Globus pallidus (tissue), 1 donor: ENCODE measurements around the gene KRTAP24-1.
A peak's percentile ranks its signal among the peaks of the same experiment; 100 is the strongest.

ENCODE experiments used
- DNase-seq: peaks from one replicate; pipeline ENCODE4 v3.0.0-alpha.2; 2015; ENCODE audit warnings: low spot score

Gene KRTAP24-1, protein sequence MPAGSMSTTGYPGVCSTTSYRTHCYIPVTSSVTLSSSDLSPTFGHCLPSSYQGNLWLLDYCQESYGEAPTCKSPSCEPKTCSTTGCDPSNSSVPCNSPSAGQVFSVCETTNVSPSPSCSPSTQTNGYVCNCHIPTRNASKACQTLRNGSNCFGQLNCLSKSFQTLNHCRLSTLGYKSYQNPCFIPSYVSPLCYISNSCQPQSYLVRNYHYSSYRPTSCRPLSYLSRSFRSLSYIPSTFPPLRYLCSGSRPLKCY

DNA sequence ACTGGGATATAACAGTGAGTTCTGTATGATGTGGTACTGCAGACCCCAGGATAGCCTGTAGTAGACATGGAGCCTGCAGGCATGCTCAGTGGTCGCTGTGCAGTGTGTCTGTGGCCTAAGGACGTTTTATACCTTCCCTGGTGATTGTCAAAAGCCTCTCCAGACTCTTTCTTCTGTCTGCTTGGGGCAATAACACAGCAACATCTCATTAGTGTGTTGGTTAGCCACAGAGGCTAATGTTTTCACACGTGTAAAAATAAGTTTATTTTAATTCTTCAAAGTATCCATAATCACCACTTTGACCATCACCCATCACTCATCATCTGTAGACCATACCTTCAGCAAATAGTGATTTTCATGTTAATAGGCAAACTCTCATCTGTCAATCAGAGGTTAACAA is at the start of gene KRTAP24-1:
Gene KRTAP24-1 (minus strand): TSS at position 101 of the 400 bp plus-strand sequence. CDS start 18 bp downstream, at position 83.
- DNase-seq = no peak

DNA sequence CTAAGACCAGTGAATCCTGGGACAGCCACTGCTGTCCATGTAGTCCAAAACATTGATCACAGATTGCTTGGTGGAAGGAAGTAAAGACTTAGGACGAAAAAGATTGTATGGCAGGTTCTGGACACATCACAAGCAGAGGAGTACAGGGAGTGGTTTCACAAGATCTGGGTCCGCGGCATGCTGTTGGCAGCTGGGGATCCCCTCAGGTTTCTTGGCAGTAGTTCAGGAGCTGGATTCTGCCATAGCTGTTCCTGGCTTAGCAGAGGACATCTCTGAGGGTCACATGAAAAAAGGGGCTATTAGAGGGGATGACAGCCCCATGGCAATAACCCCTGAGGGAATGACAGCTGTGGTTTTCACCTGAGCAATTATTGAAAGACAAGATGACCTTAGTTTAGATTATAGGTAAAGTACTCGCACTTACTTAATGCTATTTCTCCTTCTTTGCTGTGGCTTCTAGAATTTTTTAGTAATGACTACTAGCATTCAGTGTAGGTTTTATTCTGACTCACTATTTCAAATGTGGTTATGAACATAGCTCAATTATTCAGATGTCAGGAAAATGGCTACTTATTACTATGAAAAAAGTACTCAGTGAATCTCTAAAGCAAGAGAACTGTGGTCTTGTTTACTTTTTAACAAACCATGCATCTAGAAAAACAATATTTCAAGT is 46.6 kb upstream of the KRTAP24-1 start:
- DNase-seq = no peak

DNA sequence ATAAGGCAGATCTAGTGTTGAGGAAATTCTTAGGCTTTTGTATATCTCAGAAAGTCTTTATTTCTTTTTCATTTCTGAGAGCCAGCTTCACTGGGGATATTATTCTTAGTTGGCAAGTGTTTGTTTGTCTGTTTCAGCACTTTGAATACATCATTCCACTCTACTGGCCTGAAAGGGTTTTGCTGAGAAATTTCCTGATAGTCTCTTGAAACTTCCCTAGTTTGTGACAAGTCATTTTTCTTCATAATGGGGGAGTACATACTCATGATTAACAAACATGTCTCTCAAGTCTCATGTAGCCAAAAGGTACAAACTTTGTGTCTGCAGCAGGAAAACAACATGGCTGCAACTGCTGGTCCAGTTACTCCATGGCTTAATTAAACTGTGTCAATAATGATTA is 43.6 kb upstream of the KRTAP24-1 start:
- DNase-seq = no peak

DNA sequence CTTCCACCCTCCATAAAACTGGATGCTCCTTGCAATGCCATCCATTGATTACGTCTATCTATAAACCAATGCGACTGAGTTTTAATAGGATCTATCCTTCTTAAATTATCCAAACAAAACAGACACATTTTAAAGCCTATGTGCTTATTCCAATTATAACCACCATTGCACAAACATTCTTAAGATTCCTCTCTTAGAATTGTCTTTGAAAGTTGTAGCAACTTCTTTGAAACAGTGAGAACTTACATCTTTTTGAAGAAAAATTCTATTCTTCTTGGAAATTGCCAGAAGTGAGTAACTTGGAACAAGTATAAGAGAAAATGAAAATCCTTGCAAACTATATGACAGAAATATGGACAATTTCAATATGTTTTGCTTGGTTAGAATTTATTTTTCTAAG is 37.5 kb upstream of the KRTAP24-1 start, which contains the start of gene KRTAP26-1:
Gene KRTAP26-1 (minus strand): TSS at position 101 of the 400 bp plus-strand sequence. CDS start 280 bp downstream, outside the sequence.
- DNase-seq = no peak

DNA sequence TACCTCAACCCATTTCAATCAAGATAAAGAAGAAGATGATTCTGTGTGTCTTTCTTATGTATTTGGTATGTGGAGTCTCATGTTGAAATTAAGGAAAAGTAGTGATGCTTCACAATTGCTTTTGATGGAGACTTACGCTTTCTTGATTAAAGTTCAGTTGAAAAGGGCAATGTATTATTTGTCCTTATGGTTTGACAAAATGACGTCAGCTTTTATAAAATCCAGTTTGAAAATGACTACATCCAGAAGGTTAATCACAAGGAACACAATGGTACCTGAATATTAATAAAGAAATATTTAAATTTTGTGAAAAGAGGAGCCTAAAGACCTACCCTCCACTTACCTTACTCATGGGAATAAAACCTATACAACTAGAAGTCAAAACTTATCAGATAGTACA is 33.0 kb upstream of the KRTAP24-1 start:
- no peak for DNase-seq

DNA sequence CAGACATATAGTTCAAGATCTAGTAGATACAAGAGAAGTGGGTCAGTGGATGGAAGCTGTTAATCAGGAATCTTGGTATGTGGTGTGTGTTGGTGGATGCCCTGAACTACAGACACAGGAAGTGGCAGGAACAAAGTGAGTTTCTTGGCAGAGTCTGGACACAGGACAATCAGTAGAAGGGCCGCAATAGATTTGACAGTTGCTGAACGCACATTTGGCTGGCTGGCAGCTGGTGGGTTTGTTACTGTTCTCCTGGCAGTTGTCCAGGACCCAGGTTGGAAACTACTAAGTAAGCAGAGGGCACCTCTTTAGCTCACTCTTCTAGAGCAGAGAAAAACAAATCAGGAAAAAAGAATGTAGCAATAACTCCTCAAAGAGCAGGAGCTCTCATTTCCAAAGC is 24.1 kb upstream of the KRTAP24-1 start:
- DNase-seq = no peak

DNA sequence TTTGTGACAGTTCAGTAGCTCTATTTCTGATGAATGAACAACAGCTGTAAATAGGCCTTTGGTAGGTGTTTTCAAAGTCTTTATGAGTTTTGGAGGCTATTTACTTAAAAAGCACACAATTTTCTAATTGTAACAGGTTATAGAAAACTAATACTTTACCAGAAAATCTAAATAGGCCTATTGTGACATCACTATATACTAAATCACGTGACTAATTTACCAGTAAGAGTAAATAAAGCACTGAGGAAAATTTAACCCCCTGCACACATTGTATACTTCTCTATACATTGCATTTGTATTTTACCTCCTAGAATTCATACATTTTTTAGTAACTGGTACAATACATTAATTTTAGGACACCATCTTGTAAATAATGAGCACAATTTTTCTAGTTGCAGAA is 22.4 kb upstream of the KRTAP24-1 start:
- no peak for DNase-seq

DNA sequence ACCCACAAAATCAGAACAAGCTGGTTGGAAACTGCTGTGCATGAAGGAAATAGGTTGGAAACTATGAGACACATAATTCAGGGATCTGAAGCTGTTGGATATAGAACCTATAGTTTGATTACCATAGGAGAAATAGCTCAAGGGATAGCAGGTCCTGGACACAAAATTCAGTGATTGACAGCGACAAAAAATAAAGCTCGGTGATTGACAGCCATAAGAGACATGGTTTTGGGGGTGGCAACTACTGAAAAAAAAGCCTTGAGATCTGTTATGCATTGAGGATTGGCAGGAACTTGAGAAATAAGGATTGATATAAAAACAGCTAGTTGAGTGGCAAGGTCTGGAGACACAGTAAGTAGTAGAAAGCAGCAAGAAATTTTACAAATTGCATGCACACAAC is 6.5 kb upstream of the KRTAP24-1 start, which contains the start of gene KRTAP25-1:
Gene KRTAP25-1 (minus strand): TSS at position 300 of the 400 bp plus-strand sequence. CDS start 24 bp downstream, at position 276.
- DNase-seq = no peak

DNA sequence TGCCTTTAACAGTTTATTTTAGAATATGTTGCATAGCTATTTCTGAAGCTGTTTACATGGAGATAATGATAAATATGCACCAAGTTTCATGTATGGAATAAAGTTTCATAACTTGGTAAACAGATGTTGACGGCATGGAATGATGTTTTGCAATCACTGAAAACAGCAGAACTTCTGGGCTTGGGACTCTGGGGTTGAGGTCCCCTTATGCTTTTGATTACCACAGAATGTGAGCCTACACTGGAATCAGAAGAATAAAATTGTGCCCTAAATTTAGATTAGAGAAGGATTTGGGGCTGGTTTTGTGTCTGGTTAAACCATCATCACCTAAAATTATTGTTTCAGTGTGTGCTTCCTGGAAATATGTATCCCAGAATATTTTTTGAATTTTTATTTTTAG is 11.1 kb downstream of the KRTAP24-1 start:
- no peak for DNase-seq

DNA sequence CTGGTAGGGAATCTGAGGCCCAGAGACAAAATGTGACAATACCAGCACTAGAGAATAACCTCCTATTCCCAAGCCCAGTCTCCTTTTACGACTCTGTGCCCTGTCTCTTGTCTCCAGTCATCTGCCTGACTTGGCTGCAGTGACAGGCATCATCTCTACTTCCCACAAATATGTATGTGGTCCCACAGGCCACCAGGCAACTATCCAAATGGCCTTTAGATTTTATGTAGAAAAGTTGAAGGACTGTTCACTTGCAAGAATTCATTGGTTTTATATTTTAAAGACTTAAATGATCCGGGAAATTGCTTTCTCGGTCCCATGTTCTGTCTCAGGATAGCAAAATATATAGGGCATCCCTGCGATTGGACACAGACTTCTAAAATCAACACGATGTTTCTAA is 11.6 kb downstream of the KRTAP24-1 start:
- DNase-seq = no peak

DNA sequence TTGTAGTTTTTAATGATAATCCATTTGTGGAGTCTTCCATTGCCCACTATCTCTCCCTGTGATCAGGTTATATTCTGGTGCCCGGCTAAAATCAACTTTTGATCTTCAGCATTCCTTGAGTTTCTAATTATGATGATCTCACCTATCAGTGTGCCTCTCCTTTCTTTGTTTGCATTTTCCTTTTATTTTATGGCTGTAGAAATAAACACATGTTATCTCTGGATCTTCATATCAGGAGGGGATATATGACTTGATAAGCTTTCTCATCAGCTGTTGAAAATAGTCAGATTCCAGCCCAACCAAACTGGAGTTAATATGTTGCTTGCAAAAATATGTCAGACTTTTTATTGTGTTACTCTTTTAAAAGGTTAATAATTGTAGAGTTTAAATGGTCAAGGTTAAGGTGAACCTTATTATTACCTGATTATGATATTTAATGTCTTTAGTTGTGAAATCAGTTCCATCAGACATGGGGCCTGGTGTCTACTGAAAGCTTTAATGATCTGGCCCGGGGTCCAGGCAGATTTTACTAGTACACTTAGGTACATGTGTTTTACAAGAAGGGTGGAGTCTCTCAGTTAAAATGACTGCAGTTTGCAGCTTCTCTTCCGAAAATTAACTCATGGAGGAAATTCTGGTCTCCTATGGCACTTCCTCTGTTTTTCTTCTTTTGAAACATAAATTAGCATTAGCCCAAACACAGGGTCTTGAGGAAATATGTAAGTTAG is 12.8 kb downstream of the KRTAP24-1 start:
- no peak for DNase-seq

DNA sequence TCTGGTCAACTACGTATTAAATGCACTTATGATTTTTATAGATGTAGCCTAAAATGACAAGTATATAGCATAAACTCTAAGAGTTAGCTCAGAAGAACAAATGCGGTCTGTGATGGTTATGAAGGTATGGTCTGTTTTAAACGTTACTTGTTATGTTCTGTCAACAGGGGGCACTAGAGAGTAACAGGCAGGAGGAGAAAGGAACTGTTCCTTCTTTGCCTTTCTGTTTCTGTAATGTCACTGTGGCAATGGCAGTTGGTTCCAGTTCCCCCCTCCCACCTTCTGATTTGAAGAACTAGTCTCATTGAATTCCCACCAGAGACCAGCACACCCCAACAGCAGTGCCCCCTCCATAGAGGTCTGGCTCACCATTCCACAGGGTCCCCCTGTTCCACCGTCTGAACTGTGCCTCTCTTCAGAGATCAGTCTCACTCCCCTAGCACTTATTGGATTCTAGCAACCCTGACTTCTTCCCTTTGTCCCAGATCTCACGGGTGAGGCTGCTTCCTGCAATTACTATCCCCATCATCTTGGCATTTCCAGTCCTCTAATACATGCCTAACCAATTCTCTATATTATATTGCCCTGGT is 14.0 kb downstream of the KRTAP24-1 start:
- peak; percentile 3 for DNase-seq

DNA sequence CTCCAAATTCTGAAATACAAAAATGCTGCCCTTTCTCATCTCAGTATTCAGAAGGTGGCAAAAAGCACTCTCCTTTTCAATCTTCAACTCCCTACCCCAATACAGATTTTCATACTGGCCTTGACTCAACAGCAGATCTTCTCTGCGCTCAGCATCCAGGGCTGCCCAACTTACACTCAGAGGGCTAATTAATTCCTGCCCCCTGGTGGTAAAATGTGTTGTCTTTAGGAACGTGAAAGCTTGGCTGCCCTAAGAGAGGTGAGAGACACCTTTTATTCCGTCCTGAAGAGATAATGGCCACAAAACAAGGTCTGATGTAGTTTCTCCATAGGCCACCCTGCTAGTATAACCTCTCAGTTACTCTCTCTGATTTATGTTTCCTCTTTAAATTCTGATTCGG is 25.0 kb downstream of the KRTAP24-1 start:
- DNase-seq = no peak

DNA sequence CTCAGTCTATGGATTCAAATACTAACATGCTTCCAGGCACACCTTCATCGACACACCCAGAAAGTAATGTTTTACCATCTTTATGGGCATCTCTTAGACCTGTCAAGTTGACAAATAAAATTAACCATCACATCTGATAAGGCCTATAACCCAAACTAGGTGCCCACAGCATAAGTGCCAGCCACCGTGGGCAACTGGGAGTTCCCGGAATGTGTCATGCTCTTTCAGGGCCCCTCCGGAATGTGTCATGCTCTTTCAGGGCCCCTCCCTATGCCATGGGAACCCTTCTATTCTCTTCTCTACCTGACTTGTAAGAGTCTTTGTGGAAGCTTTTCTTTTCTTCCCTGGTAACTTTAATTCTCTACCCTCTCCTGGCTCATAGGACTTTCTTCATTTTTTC is 26.6 kb downstream of the KRTAP24-1 start:
- DNase-seq = no peak

DNA sequence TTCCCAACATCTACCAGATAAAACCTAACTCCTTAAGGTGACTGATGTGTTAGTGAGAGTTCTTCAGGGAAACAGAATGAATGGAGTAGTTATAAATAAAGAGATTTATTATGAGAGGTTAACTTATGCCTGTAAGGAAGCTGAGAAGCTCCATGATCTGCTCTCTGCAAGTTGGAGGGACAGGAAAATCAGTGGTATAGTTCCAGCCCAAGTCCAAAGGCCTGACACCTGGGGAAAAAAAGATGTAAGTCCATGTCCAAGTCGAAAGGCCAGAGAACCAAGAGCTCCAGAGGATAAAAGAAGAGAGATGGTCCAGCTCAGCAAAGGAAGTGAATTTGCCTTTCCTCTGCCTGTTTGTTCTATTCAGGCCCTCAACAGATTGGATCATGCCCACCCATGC is 27.1 kb downstream of the KRTAP24-1 start:
- DNase-seq = no peak

DNA sequence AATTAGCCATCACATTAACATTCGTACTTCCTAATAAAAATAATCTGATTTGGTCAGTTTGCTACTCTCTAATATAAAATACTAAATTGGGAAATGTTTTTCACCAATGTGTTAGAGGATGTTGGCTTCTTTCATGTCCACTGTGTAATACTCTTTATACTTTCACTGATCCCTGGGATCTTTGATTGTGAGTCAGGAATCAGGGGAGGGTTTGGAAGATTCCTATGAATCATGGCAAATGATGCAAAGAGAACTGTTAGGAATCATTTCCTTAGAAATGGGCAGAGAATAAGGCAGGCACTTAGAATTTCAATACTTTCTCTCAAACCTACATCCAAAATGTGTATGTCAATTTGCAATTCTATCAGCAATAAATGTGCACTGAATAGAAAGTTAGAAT is 31.0 kb downstream of the KRTAP24-1 start:
- DNase-seq = no peak

DNA sequence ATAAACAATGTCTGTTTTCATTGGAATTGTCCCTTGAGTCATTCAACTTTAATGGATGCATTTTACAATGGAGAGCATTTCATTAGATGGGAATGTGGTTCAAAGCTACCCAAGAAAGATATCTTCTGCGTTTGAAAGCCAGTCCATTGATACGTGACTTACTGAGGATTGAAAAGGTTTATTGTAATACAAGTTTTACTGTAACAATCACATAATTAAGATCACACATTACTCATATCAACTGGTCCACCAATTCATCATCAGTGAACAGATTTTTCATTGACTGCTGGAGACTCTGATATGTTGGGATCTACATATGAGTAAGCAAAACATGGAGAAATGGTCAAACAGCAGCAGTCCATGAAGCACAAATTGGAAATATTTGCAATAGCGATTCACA is 32.8 kb downstream of the KRTAP24-1 start:
- no peak for DNase-seq

DNA sequence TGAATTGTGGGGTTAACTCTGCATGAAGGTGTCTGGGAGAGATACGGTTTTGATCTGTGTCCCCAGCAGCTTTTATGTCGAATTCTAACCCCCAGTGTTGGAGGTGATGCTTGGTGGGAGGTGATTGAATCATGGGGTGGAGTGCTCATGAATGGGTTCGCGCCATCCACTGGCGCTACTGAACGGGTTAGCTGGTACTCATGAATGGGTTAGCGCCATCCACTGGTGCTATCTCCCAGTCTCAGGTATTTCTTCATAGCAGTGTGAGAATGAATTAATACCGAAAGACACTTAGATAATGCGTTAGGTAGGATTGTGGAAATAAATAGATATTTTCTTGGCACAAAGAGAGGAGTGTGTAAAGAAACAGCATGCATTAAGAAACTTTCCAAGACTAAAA is 33.9 kb downstream of the KRTAP24-1 start:
- no peak for DNase-seq

DNA sequence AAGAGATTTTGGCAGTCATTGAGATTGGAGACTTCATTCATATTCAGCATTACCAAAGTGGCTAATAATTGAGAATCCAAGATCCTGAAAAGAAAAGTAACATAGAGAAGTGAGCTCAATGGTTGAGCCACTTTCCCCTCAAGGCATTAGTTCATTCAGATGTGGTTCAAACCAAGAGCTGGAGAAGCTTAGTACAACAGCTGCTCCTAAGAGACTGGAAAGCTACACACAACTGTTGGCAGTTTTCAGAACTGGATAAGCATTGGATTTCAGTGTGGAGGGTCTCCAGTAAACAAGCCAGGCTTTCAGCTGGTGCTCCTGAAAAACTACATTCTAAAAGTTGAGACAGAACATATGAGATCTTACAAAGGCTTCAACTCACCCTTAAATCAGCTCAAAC is 37.7 kb downstream of the KRTAP24-1 start:
- DNase-seq = no peak

DNA sequence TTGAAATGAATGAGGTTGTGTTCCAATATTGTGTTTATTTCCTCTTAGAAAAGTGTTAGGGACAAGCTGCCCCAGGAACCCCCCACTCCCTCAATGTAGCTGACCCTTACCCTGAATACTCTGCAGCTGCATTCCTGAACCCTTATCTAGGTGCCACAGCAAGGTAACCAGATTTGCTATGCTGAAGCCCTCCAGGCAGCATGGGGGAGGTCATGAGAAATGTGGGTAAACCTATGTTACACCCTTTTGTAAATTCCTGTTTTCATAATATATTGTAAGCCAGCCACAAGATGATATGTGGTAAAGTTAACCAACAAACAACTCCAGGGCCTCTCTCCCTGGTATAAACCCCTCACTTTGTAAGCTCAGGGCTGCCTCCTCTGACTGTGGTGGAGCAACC is 39.1 kb downstream of the KRTAP24-1 start:
- no peak for DNase-seq

DNA sequence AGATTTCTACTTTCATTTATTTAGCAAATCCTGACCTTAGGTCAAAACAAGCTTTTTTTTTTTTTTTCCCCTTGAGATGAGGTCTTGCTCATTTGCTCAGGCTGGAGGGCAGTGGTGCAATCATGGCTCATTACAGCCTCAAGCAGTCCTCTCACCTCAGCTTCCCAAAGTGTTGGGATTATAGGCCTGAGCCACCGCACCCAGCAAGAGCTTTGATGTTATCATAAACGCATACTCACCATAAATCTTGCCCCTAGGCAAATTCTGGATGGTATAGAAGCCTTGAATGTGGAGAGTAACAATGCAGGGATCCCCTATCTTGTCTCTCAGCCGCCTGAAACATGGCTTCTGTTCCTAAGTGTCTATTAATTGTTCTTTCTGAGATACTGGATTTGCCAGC is 42.1 kb downstream of the KRTAP24-1 start:
- DNase-seq = no peak

DNA sequence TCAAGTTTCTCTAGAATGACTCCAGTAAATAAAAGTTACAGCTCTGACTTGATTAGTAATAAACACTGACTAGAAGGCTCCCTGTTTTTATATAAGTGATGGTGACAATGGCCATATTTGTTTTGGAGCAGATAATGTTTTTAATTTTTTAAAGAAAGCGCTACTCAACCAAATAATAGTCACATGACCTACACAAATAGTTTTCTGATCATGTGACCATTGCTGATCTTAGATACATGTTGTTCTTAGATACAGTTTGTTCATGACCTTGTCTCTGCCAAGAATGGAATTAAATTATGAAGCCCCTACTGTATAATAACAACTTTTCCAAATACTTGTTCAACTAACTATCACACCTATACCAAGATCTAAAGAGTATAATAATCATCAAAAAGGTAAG is 44.6 kb downstream of the KRTAP24-1 start:
- no peak for DNase-seq

DNA sequence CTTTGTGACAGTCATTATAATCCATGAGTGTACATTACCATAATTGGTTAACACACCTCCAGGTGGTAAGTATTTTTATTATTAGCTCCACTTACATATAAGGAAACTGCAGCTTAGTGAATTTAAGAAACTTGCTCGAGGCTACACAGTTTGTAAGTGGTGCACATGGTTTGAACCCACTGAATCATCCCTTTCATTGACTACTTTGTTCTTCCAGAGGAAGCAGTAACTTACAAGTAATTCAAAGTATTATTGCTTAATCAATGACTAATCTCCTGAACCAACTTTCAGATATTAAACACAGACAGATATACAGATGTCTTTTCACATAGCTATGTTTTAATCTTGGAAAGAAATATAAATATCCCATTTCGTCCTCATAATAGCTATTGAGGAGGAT is 48.1 kb downstream of the KRTAP24-1 start:
- DNase-seq = no peak
